ENCODE measurements around the gene KIAA2012. TPM values are rescaled to one million over a fixed set of nuclear protein-coding genes. Genes with fewer than 3 reads are reported as not detected.

KIAA2012 gene
- total RNA-seq, 1 donor from 2014 or later: not detected

DNA sequence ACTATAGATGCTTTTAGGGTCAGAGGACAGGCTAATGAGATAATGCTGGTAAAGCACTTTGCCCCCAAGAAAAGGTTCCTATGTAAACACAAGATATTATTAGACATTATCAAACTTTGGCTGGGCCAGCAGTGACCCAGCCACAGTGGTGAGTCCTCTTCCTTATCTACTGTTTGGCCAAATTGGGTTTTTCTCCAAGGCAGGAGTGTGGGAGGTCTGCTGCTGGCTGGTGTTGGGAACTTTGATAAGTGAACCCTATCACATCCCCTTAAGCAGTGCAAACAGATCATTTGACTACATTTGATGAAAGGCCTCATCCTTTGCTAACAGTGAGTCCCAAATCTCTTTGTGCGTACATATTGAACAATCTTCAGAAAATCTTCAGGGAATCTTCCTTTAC is 23.2 kb upstream of the KIAA2012 start:
- CTCF ChIA-PET: no interaction called here
- ATAC-seq (ENCODE audit: low read depth): no peak

DNA sequence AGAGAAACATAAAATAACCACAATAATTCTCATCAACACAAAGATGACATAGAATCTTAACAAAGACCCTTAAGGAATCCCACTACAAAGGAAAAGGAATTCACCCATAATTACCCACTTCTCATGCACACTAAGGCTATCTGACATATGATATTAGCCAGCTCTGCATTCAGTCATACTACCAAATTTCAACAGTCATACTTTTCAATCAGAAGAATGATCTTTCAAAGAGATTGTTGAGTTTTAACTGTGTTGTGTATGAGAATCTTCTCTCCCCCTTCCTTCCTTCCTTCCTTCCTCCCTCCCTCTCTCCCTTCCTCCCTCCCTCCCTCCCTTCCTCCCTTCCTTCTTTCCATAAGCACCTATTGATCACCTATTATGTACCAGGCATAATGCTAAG is 22.4 kb upstream of the KIAA2012 start:
- TF ChIP-seq, protein P1, sequence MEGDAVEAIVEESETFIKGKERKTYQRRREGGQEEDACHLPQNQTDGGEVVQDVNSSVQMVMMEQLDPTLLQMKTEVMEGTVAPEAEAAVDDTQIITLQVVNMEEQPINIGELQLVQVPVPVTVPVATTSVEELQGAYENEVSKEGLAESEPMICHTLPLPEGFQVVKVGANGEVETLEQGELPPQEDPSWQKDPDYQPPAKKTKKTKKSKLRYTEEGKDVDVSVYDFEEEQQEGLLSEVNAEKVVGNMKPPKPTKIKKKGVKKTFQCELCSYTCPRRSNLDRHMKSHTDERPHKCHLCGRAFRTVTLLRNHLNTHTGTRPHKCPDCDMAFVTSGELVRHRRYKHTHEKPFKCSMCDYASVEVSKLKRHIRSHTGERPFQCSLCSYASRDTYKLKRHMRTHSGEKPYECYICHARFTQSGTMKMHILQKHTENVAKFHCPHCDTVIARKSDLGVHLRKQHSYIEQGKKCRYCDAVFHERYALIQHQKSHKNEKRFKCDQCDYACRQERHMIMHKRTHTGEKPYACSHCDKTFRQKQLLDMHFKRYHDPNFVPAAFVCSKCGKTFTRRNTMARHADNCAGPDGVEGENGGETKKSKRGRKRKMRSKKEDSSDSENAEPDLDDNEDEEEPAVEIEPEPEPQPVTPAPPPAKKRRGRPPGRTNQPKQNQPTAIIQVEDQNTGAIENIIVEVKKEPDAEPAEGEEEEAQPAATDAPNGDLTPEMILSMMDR (IDR thresholded peaks at IDR 0.05): no peak
- no peaks in the 10 kb centered on the region for H3K4me1 Mint-ChIP-seq
- ChIA-PET POLR2A (no interaction called here), CTCF (no interaction called here)
- no peak overlapping the region for H3K27ac Mint-ChIP-seq
- intact Hi-C loops (cut with micrococcal nuclease): no loop called here
- no peaks in the 10 kb centered on the region for H3K9me3 Mint-ChIP-seq
- DNase-seq: no peak
- H3K4me3 Mint-ChIP-seq: no peak overlapping the region
- peaks cover 39% of the 10 kb centered on the region for H3K27me3 Mint-ChIP-seq
- no peaks in the 10 kb centered on the region for H3K36me3 Mint-ChIP-seq (ENCODE audit: low read depth)
- no peak for ATAC-seq (ENCODE audit: low read depth)

More for the DNA sequence above, 23.2 kb upstream of the KIAA2012 start:
- DNase-seq: no peak
- Mint-ChIP-seq H3K9me3 (no peaks in the 10 kb centered on the region), H3K4me1 (no peaks in the 10 kb centered on the region), H3K36me3 (ENCODE audit: low read depth) (no peaks in the 10 kb centered on the region), H3K27ac (no peak overlapping the region), H3K27me3 (peaks cover 40% of the 10 kb centered on the region), H3K4me3 (no peak overlapping the region)
- TF ChIP-seq, protein P1 (IDR thresholded peaks at IDR 0.05): no peak
- POLR2A ChIA-PET: no interaction called here
- intact Hi-C loops (cut with micrococcal nuclease): no loop called here

DNA sequence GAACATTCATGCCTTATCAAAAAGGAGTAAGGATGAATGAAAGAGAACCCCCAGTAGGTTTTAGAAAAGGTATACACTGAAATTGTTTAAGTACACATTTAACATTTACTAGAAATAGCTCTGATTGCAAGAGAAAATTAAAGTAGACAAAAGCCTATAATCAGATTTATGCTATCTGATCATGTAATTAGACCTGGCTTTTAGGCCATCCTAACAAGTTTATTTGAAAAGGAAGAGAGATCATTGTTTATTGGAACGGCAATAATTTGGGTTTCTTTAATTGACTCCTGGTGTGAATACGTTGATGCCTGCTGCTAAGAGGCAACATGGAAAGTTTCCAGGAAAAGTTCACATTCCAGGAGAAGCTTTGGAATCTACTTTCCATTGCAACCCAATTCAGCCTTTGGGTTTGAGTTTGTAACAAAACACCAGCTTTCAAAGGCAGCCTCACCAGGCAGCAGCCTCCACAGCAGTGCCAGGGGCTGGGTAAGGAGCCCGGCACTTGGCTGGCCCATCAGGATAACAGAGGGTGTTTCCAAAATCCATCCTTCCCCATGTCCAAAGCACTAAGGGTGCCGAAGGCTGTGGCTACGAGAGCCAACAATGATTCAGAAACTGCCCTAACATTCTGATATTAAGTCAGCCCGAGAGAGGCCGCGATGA is 21.4 kb upstream of the KIAA2012 start:
- no peaks in the 10 kb centered on the region for H3K36me3 Mint-ChIP-seq (ENCODE audit: low read depth)
- no peaks in the 10 kb centered on the region for H3K9me3 Mint-ChIP-seq
- H3K4me3 Mint-ChIP-seq: no peak overlapping the region
- ATAC-seq (ENCODE audit: low read depth): no peak
- H3K27me3 Mint-ChIP-seq: peaks cover 40% of the 10 kb centered on the region
- H3K27ac Mint-ChIP-seq: no peak overlapping the region
- intact Hi-C loops (cut with micrococcal nuclease): no loop called here
- ChIA-PET CTCF (no interaction called here), POLR2A (no interaction called here)
- H3K4me1 Mint-ChIP-seq: no peaks in the 10 kb centered on the region
- no peak for DNase-seq
- TF ChIP-seq, protein P1 (IDR thresholded peaks at IDR 0.05): no peak

DNA sequence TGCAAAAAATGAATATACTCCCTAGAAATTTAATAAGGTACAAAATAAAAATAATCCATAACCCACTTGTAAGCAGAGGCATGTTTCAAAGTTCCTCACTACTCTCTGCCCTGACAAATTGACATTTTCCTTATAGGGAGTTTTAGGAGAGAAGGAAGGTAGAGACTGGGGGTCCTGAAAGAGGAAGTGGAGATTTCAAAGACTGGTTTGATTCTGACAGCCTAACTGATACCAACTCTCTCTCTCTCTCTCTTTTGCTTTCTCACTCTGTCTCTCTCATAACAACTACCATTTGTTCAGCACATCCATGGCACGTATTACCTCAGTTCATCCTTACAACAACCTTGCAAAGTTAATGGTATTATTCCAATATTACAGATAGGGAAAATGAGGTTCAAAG is 20.8 kb upstream of the KIAA2012 start:
- ChIA-PET CTCF (no interaction called here), POLR2A (no interaction called here)
- DNase-seq (no peak), ATAC-seq (ENCODE audit: low read depth) (no peak)
- no peaks in the 10 kb centered on the region for H3K9me3 Mint-ChIP-seq
- no peak overlapping the region for H3K4me3 Mint-ChIP-seq
- no peaks in the 10 kb centered on the region for H3K4me1 Mint-ChIP-seq
- TF ChIP-seq, protein P1 (IDR thresholded peaks at IDR 0.05): no peak
- intact Hi-C loops (cut with micrococcal nuclease): no loop called here
- H3K36me3 Mint-ChIP-seq (ENCODE audit: low read depth): no peaks in the 10 kb centered on the region
- no peak overlapping the region for H3K27ac Mint-ChIP-seq
- peaks cover 36% of the 10 kb centered on the region for H3K27me3 Mint-ChIP-seq

DNA sequence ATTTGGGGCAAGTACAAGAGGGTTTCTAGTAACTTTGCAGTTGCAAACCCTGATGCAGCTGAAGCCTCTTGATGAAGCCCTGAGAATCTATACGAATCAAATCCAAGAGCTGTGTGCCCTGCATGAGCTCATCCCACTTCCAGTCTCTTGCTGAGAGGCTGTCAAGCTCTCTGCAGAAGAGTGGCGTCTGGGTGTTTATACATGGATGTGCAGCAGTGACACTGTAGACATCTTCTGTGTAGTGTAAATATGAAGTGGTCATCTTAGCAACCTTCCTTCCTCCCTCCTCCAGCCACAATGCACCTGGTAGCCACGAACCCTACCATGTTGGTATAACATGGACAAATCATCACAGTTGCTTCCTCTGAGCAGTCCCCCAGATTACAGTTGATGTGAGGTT is 18.4 kb upstream of the KIAA2012 start:
- ChIA-PET CTCF (no interaction called here), POLR2A (no interaction called here)
- TF ChIP-seq, protein P1 (IDR thresholded peaks at IDR 0.05): no peak
- Mint-ChIP-seq H3K27ac (no peak overlapping the region), H3K27me3 (peaks cover 37% of the 10 kb centered on the region), H3K36me3 (ENCODE audit: low read depth) (no peaks in the 10 kb centered on the region), H3K4me3 (no peak overlapping the region), H3K9me3 (no peaks in the 10 kb centered on the region), H3K4me1 (no peaks in the 10 kb centered on the region)
- ATAC-seq (ENCODE audit: low read depth) (no peak), DNase-seq (no peak)
- intact Hi-C loops (cut with micrococcal nuclease): no loop called here

Data from activated B cell treated with CpG ODN at 0.5 μM for 24 hours (primary cell).